ENCODE data around the gene NDUFA8. TPM values are rescaled to one million over a fixed set of nuclear protein-coding genes. Genes with fewer than 3 reads are reported as not detected.

NDUFA8 gene
- total RNA-seq, 1 experiment from 2014 or later: 55.5 TPM

- TF ChIP-seq SIN3A (IDR thresholded peaks at IDR 0.05; ENCODE audit: borderline replicate concordance, insufficient read depth, low read depth, low read length): no peak
- TF ChIP-seq, protein P1, sequence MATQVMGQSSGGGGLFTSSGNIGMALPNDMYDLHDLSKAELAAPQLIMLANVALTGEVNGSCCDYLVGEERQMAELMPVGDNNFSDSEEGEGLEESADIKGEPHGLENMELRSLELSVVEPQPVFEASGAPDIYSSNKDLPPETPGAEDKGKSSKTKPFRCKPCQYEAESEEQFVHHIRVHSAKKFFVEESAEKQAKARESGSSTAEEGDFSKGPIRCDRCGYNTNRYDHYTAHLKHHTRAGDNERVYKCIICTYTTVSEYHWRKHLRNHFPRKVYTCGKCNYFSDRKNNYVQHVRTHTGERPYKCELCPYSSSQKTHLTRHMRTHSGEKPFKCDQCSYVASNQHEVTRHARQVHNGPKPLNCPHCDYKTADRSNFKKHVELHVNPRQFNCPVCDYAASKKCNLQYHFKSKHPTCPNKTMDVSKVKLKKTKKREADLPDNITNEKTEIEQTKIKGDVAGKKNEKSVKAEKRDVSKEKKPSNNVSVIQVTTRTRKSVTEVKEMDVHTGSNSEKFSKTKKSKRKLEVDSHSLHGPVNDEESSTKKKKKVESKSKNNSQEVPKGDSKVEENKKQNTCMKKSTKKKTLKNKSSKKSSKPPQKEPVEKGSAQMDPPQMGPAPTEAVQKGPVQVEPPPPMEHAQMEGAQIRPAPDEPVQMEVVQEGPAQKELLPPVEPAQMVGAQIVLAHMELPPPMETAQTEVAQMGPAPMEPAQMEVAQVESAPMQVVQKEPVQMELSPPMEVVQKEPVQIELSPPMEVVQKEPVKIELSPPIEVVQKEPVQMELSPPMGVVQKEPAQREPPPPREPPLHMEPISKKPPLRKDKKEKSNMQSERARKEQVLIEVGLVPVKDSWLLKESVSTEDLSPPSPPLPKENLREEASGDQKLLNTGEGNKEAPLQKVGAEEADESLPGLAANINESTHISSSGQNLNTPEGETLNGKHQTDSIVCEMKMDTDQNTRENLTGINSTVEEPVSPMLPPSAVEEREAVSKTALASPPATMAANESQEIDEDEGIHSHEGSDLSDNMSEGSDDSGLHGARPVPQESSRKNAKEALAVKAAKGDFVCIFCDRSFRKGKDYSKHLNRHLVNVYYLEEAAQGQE (IDR thresholded peaks at IDR 0.05; ENCODE audit: insufficient read depth in 1 of 2, low read depth in 2 of 2, low read length in 1 of 2): no peak
- no peak for TF ChIP-seq TCF7L2 (IDR thresholded peaks at IDR 0.05; ENCODE audit: low read depth, low read length)
- TF ChIP-seq POLR2AphosphoS5 (IDR thresholded peaks at IDR 0.05; ENCODE audit: low read depth, low read length): no peak
- no peak for TF ChIP-seq CTCF (IDR thresholded peaks at IDR 0.05)
- no peaks in the 10 kb centered on the region for H3K4me1 ChIP-seq (ENCODE audit: control insufficient read depth, insufficient read depth, low read length)
- DNase-seq (ENCODE audit: low read depth, low spot score): no peak
- no peaks in the 10 kb centered on the region for H3K36me3 ChIP-seq (ENCODE audit: control insufficient read depth, insufficient read depth, low read length)
- ChIA-PET POLR2A (interaction anchor here (1.1 kb wide), 1 partner anchor 18 kb away, joined by 3 read pairs; no protein-coding TSS in a partner anchor), CTCF (interaction anchor here (2.1 kb wide), 1 partner anchor 26 kb away, joined by 33 read pairs; no protein-coding TSS in a partner anchor)
- intact Hi-C loops (cut with micrococcal nuclease; ENCODE audit: unreplicated experiment) (loop anchor here (2.0 to 10.0 kb wide), 3 partner anchors 25 to 357 kb away; no protein-coding TSS in a partner anchor), in situ Hi-C loops (cut with HindIII; ENCODE audit: low pct_unique_long_range_greater_than_20kb, low sequenced_read_pairs) (no loop called here)
- H3K27me3 ChIP-seq (ENCODE audit: control insufficient read depth, insufficient read depth, low read length): no peaks in the 10 kb centered on the region
- BruUV-seq (replicated peaks): no TSS peak
- no peak for ATAC-seq
- no peaks in the 10 kb centered on the region for H3K9me3 ChIP-seq (ENCODE audit: control insufficient read depth, insufficient read depth, low read depth, low read length)
- H3K27ac ChIP-seq (ENCODE audit: low read length): no peak overlapping the region
- no peak overlapping the region for H3K4me3 ChIP-seq (ENCODE audit: low read depth in 2 of 2, low read length in 2 of 2)
Measured at GRCh38 chr9:122097679-122098315, 61.8 kb downstream of the NDUFA8 start.

- Histone ChIP-seq H3K4me3 (ENCODE audit: low read depth in 2 of 2, low read length in 2 of 2) (no peak overlapping the region), H3K4me1 (ENCODE audit: control insufficient read depth, insufficient read depth, low read length) (no peaks in the 10 kb centered on the region), H3K27me3 (ENCODE audit: control insufficient read depth, insufficient read depth, low read length) (no peaks in the 10 kb centered on the region), H3K36me3 (ENCODE audit: control insufficient read depth, insufficient read depth, low read length) (no peaks in the 10 kb centered on the region), H3K9me3 (ENCODE audit: control insufficient read depth, insufficient read depth, low read depth, low read length) (no peaks in the 10 kb centered on the region), H3K27ac (ENCODE audit: low read length) (no peak overlapping the region)
- intact Hi-C loops (cut with micrococcal nuclease; ENCODE audit: unreplicated experiment): loop anchor here (2.0 to 10.0 kb wide), 2 partner anchors 254 to 358 kb away; no protein-coding TSS in a partner anchor
- in situ Hi-C loops (cut with HindIII; ENCODE audit: low pct_unique_long_range_greater_than_20kb, low sequenced_read_pairs): no loop called here
- ATAC-seq: no peak
- DNase-seq (ENCODE audit: low read depth, low spot score): no peak
- TF ChIP-seq, protein P1 (IDR thresholded peaks at IDR 0.05; ENCODE audit: insufficient read depth in 1 of 2, low read depth in 2 of 2, low read length in 1 of 2): no peak
- no peak for TF ChIP-seq TCF7L2 (IDR thresholded peaks at IDR 0.05; ENCODE audit: low read depth, low read length)
- no peak for TF ChIP-seq SIN3A (IDR thresholded peaks at IDR 0.05; ENCODE audit: borderline replicate concordance, insufficient read depth, low read depth, low read length)
- no peak for TF ChIP-seq CTCF (IDR thresholded peaks at IDR 0.05)
- TF ChIP-seq POLR2AphosphoS5 (IDR thresholded peaks at IDR 0.05; ENCODE audit: low read depth, low read length): no peak
- CTCF ChIA-PET: interaction anchor here (1.1 kb wide), 1 partner anchor 254 kb away, joined by 4 read pairs; no protein-coding TSS in a partner anchor
- POLR2A ChIA-PET: no interaction called here
- no TSS peak for BruUV-seq (replicated peaks)
Measured at GRCh38 chr9:122096620-122097415, 62.8 kb downstream of the NDUFA8 start.

All from Panc1 (cell line).